GM18526 (cell line): ENCODE data around the gene CGRRF1.

Experiments
- POLR2A ChIP-seq: IDR thresholded peaks from 3 replicates; pipeline ENCODE4 v1.6.1; 2011; ENCODE audit not compliant: insufficient read length; ENCODE audit errors: extremely low read depth

Gene CGRRF1

GRCh38 chr14:54512393-54512792 is 2.7 kb downstream of the CGRRF1 start:
- TF ChIP-seq POLR2A = no peak

- no peak for TF ChIP-seq POLR2A
These were observed 6.0 kb downstream of the CGRRF1 start for GRCh38 chr14:54515670-54516069.

- no peak for TF ChIP-seq POLR2A
These were observed 7.0 kb downstream of the CGRRF1 start for GRCh38 chr14:54516709-54517108.

GRCh38 chr14:54524410-54524809 is 14.7 kb downstream of the CGRRF1 start:
- TF ChIP-seq POLR2A = no peak

GRCh38 chr14:54528973-54529372 is 19.3 kb downstream of the CGRRF1 start:
- no peak for TF ChIP-seq POLR2A

GRCh38 chr14:54529811-54530210 is 20.1 kb downstream of the CGRRF1 start:
- no peak for TF ChIP-seq POLR2A

GRCh38 chr14:54532111-54533012 is 22.7 kb downstream of the CGRRF1 start:
- TF ChIP-seq POLR2A = no peak

GRCh38 chr14:54533100-54533499 is 23.4 kb downstream of the CGRRF1 start:
- TF ChIP-seq POLR2A = no peak

GRCh38 chr14:54535126-54535525 is 25.4 kb downstream of the CGRRF1 start:
- no peak for TF ChIP-seq POLR2A

GRCh38 chr14:54535646-54536045 is 25.9 kb downstream of the CGRRF1 start:
- no peak for TF ChIP-seq POLR2A

- no peak for TF ChIP-seq POLR2A
These were observed 27.9 kb downstream of the CGRRF1 start for GRCh38 chr14:54537651-54538050.

GRCh38 chr14:54538055-54538454 is 28.3 kb downstream of the CGRRF1 start:
- TF ChIP-seq POLR2A = no peak

- no peak for TF ChIP-seq POLR2A
These were observed 37.9 kb downstream of the CGRRF1 start for GRCh38 chr14:54547583-54547982.

GRCh38 chr14:54548491-54548890 is 38.8 kb downstream of the CGRRF1 start:
- TF ChIP-seq POLR2A = no peak

- TF ChIP-seq POLR2A = no peak
These were observed 40.2 kb downstream of the CGRRF1 start for GRCh38 chr14:54549862-54550261.

GRCh38 chr14:54550514-54550913 is 40.8 kb downstream of the CGRRF1 start:
- no peak for TF ChIP-seq POLR2A

GRCh38 chr14:54554401-54554800 is 44.7 kb downstream of the CGRRF1 start:
- no peak for TF ChIP-seq POLR2A
